ENCODE data around the gene BRD7. TPM values are rescaled to one million over a fixed set of nuclear protein-coding genes. Genes with fewer than 3 reads are reported as not detected.

BRD7 gene
- total and polyA plus RNA-seq, 2 donors (not counting 3 experiments of a cell fraction or from before 2014, with no cell fraction given), result 17.1 to 69.1 TPM

DNA sequence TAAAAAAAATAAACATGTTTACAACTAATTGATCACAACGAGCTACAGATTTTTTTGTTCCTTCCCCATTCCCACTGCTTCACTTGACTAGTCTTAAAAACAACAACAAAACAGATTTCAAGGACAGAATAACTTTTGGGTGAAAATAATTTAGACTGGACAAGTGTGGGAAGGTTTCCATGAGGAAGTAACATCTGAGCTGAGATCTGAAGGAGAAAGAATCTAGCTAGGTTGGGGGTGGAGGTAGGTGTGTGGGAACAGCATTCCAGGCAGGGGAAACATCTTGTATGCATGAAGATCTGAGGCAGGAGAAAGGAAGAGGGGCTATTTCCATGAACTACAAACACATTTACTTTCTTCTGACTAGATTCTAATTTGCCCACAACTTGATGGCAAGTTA lies 9.2 kb downstream of the BRD7 start:
- TF ChIP-seq MYC (IDR thresholded peaks at IDR 0.05; ENCODE audit: low read depth, low read length) (no peak), POLR2A (IDR thresholded peaks at IDR 0.05; ENCODE audit: low read depth, low read length) (no peak), POLR2AphosphoS5 (IDR thresholded peaks at IDR 0.05; ENCODE audit: insufficient read depth, low read depth, low read length) (no peak), EZH2 (IDR thresholded peaks at IDR 0.05; ENCODE audit: borderline replicate concordance, low read depth, low read length, severe bottlenecking) (no peak), JUN (IDR thresholded peaks at IDR 0.05; ENCODE audit: borderline replicate concordance, insufficient read depth, insufficient read length, low read depth) (no peak), FOS (IDR thresholded peaks at IDR 0.05; ENCODE audit: borderline replicate concordance, insufficient read depth, low read length) (no peak), GATA2 (IDR thresholded peaks at IDR 0.05; ENCODE audit: insufficient read depth, insufficient read length, low read depth, low read length) (no peak)
- TF ChIP-seq, protein P1, sequence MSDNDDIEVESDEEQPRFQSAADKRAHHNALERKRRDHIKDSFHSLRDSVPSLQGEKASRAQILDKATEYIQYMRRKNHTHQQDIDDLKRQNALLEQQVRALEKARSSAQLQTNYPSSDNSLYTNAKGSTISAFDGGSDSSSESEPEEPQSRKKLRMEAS (IDR thresholded peaks at IDR 0.05; ENCODE audit: insufficient read depth, insufficient read length), result no peak
- TF ChIP-seq, protein P2, sequence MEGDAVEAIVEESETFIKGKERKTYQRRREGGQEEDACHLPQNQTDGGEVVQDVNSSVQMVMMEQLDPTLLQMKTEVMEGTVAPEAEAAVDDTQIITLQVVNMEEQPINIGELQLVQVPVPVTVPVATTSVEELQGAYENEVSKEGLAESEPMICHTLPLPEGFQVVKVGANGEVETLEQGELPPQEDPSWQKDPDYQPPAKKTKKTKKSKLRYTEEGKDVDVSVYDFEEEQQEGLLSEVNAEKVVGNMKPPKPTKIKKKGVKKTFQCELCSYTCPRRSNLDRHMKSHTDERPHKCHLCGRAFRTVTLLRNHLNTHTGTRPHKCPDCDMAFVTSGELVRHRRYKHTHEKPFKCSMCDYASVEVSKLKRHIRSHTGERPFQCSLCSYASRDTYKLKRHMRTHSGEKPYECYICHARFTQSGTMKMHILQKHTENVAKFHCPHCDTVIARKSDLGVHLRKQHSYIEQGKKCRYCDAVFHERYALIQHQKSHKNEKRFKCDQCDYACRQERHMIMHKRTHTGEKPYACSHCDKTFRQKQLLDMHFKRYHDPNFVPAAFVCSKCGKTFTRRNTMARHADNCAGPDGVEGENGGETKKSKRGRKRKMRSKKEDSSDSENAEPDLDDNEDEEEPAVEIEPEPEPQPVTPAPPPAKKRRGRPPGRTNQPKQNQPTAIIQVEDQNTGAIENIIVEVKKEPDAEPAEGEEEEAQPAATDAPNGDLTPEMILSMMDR (IDR thresholded peaks at IDR 0.05; ENCODE audit: extremely low read depth in 1 of 2, insufficient read depth in 1 of 2, low read depth in 1 of 2, low read length in 2 of 2), result no peak
- Histone ChIP-seq H3K9ac (replicated peaks; ENCODE audit: extremely low read depth, insufficient read depth, low read length) (no peak overlapping the region), H3K4me3 (replicated peaks in 1 of 3; ENCODE audit: insufficient read depth in 1 of 3, low read depth in 1 of 3, low read length in 3 of 3) (no peak overlapping the region), H4K20me1 (replicated peaks; ENCODE audit: control insufficient read depth, extremely low read depth, insufficient read depth, low read length) (peaks cover 5% of the 10 kb centered on the region), H3K36me3 (ENCODE audit: control insufficient read depth in 2 of 2, extremely low read depth in 1 of 2, insufficient read depth in 2 of 2, low read length in 2 of 2) (peaks cover 6 to 11% of the 10 kb centered on the region in 2 experiments), H3K9me3 (replicated peaks; ENCODE audit: control insufficient read depth, insufficient read depth, low read length) (no peaks in the 10 kb centered on the region), H3K79me2 (ENCODE audit: control insufficient read depth, insufficient read depth, low read length) (peaks cover 65% of the 10 kb centered on the region), H2AFZ (ENCODE audit: low read depth, low read length) (no peak overlapping the region), H3K9me1 (replicated peaks; ENCODE audit: control insufficient read depth, extremely low read depth, insufficient read depth, low read length) (no peaks in the 10 kb centered on the region), H3K27me3 (ENCODE audit: control insufficient read depth in 2 of 2, insufficient read depth in 2 of 2, low read length in 2 of 2) (no peaks in the 10 kb centered on the region), H3K27ac (ENCODE audit: insufficient read depth, low read depth, low read length) (no peak overlapping the region), H3K4me1 (ENCODE audit: control insufficient read depth, extremely low read depth, insufficient read depth, low read length) (no peaks in the 10 kb centered on the region), H3K4me2 (ENCODE audit: insufficient read depth, low read length) (no peak overlapping the region)
- FAIRE-seq (no peak), DNase-seq (ENCODE audit: low read depth, low spot score) (no peak)
- intact Hi-C loops (cut with micrococcal nuclease), result no loop called here
- dilution Hi-C loops (cut with MboI; ENCODE audit: extremely low pct_ligation_motif_present, low sequenced_read_pairs), result no loop called here
- ChIA-PET POLR2A (no interaction called here), CTCF (interaction anchor here (1.0 to 2.0 kb wide), 7 partner anchors 18 to 447 kb away, joined by 3 to 8 read pairs (median 4); partner anchors contain the start of gene CNEP1R1)
- BruUV-seq (replicated peaks), result no TSS peak
